HL-60 (cell line): Measurements from ENCODE around the gene RIPPLY1.

Source experiments
- DNase-seq, 2 experiments: peaks; one replicate each; pipeline ENCODE4 v3.0.0-alpha.2; 2010 to 2020; ENCODE audit warnings: low read depth in 1 of 2, low spot score in 1 of 2
- H3K27ac ChIP-seq: fragments of 250-450 bp; sonication (Bioruptor Pico); replicated peaks from 2 replicates; pipeline ENCODE4 v1.5.1; 2020; ENCODE audit warnings: mild to moderate bottlenecking, moderate library complexity
- H3K27me3 ChIP-seq: fragments of 250-450 bp; sonication (Bioruptor Pico); 2 replicates; pipeline ENCODE4 v1.5.1; 2021; ENCODE audit warnings: mild to moderate bottlenecking, moderate library complexity; ENCODE audit not compliant: insufficient read depth, poor library complexity, severe bottlenecking
- H3K4me3 ChIP-seq: replicated peaks from 2 replicates; pipeline ENCODE4 v1.5.1; 2011; ENCODE audit warnings: mild to moderate bottlenecking, control low read depth, low read length; ENCODE audit not compliant: insufficient read depth
- CTCF ChIP-seq: IDR thresholded peaks from one replicate; pipeline ENCODE4 v1.5.1; 2011; ENCODE audit warnings: low read length, control low read depth, inconsistent platforms; ENCODE audit not compliant: insufficient read depth
- GABPA ChIP-seq: IDR thresholded peaks from 2 replicates; pipeline ENCODE4 v1.6.1; 2012; ENCODE audit warnings: low read depth
- POLR2AphosphoS5 ChIP-seq: IDR thresholded peaks from 2 replicates; pipeline ENCODE4 v1.6.1; 2012; ENCODE audit warnings: low read depth
- REST ChIP-seq: IDR thresholded peaks from 2 replicates; pipeline ENCODE4 v1.6.1; 2012; ENCODE audit warnings: low read depth; ENCODE audit not compliant: insufficient replicate concordance
- SPI1 ChIP-seq: IDR thresholded peaks from 2 replicates; pipeline ENCODE4 v1.6.1; 2012; ENCODE audit warnings: low read depth, mild to moderate bottlenecking, borderline replicate concordance

Gene RIPPLY1

GRCh38 chrX:106946464-106946863 lies 43.3 kb upstream of the RIPPLY1 start:
- no peak for DNase-seq
- Histone ChIP-seq H3K27ac (no peak overlapping the region), H3K4me3 (no peak overlapping the region), H3K27me3 (no peaks in the 10 kb centered on the region)
- TF ChIP-seq CTCF (no peak), GABPA (no peak), REST (no peak), POLR2AphosphoS5 (no peak), SPI1 (no peak)

- H3K4me3 ChIP-seq = no peak overlapping the region
- peaks cover 8% of the 10 kb centered on the region for H3K27me3 ChIP-seq
- DNase-seq = no peak
- no peak for TF ChIP-seq CTCF
- no peak for TF ChIP-seq SPI1
- TF ChIP-seq REST = no peak
- TF ChIP-seq POLR2AphosphoS5 = no peak
- TF ChIP-seq GABPA = no peak
- H3K27ac ChIP-seq = no peak overlapping the region
Measured at GRCh38 chrX:106940068-106940467, 36.9 kb upstream of the RIPPLY1 start.

- Histone ChIP-seq H3K27me3 (peaks cover 8% of the 10 kb centered on the region), H3K4me3 (no peak overlapping the region), H3K27ac (no peak overlapping the region)
- no peak for TF ChIP-seq REST
- no peak for TF ChIP-seq POLR2AphosphoS5
- no peak for TF ChIP-seq CTCF
- TF ChIP-seq SPI1 = no peak
- no peak for TF ChIP-seq GABPA
- DNase-seq = no peak
Measured at GRCh38 chrX:106939566-106939965, 36.4 kb upstream of the RIPPLY1 start.
